WERI-Rb-1 (cell line): ENCODE results near the gene CRYBG3.
"Not testable (repeated sequence)": the region's sequence is repeated elsewhere in the genome, so short reads cannot be mapped to it uniquely, and the experiment has no call there.

Source experiments
- DNase-seq: peaks from one replicate; pipeline ENCODE4 v3.0.0-alpha.2; 2020
- H3K27ac ChIP-seq: fragments of 250-450 bp; sonication (Bioruptor Pico); 2 replicates; pipeline ENCODE4 v1.5.1; 2020; ENCODE audit warnings: mild to moderate bottlenecking, moderate library complexity
- H3K27me3 ChIP-seq: fragments of 250-450 bp; sonication (Bioruptor Pico); 2 replicates; pipeline ENCODE4 v1.5.1; 2021; ENCODE audit warnings: mild to moderate bottlenecking, low read depth, moderate library complexity; ENCODE audit not compliant: insufficient read depth, severe bottlenecking
- H3K36me3 ChIP-seq: fragments of 250-450 bp; sonication (Bioruptor Pico); 2 replicates; pipeline ENCODE4 v1.5.1; 2020; ENCODE audit warnings: mild to moderate bottlenecking, moderate library complexity
- H3K4me3 ChIP-seq: 2 replicates; pipeline ENCODE4 v1.5.1; 2011; ENCODE audit warnings: low read depth, mild to moderate bottlenecking, control low read depth, low read length
- H3K9me3 ChIP-seq: fragments of 250-450 bp; sonication (Bioruptor Pico); 2 replicates; pipeline ENCODE4 v1.5.1; 2021; ENCODE audit warnings: mild to moderate bottlenecking, moderate library complexity; ENCODE audit not compliant: severe bottlenecking
- TF ChIP-seq, protein P1 (sequence below): IDR thresholded peaks from 2 replicates; pipeline ENCODE4 v1.5.1; 2011; ENCODE audit warnings: low read depth, mild to moderate bottlenecking, control low read depth, inconsistent platforms, low read length

Gene CRYBG3

DNA sequence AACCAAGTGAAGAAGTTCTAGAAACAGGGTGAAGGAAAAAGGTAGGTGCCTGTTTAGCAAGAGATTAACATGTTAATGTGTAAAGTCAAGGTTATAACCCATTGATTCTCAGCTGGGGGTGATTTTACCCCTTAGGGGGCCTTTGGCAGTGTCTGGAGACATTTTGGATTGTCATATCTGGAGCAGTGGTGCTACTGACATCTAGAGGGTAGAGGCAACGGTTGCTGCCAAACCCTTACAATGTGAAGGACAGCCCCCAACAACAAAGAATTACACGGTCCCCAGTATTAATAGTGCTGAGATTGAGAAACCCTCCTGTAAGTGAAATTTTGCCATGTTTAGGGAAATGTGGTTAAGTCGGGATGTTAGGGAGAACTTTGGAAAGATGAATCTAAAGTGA lies 74.7 kb downstream of the CRYBG3 start:
- TF ChIP-seq, protein P1, sequence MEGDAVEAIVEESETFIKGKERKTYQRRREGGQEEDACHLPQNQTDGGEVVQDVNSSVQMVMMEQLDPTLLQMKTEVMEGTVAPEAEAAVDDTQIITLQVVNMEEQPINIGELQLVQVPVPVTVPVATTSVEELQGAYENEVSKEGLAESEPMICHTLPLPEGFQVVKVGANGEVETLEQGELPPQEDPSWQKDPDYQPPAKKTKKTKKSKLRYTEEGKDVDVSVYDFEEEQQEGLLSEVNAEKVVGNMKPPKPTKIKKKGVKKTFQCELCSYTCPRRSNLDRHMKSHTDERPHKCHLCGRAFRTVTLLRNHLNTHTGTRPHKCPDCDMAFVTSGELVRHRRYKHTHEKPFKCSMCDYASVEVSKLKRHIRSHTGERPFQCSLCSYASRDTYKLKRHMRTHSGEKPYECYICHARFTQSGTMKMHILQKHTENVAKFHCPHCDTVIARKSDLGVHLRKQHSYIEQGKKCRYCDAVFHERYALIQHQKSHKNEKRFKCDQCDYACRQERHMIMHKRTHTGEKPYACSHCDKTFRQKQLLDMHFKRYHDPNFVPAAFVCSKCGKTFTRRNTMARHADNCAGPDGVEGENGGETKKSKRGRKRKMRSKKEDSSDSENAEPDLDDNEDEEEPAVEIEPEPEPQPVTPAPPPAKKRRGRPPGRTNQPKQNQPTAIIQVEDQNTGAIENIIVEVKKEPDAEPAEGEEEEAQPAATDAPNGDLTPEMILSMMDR = no peak
- no peak for DNase-seq
- peaks cover 26% of the 10 kb centered on the region for H3K36me3 ChIP-seq

DNA sequence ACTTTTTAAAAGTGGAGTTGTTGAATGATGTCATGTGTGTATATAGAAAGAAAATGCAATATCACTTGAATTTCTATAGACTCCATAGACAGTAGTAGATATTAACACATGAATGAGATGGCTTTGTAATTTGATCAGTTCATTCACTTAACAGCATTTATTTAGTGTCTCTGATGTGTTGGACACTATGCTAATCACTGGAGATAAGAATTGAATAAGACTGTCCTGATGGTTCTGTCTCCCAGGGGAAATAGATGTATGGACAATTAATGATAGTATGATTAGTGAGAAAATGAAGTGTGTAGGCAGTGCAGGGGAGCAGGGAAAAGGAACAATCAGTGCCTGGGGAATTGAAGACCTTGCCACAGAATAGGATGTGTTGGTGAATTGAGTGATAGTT lies 77.5 kb downstream of the CRYBG3 start:
- H3K9me3 ChIP-seq = no peaks in the 10 kb centered on the region
- no peaks in the 10 kb centered on the region for H3K27me3 ChIP-seq
- no peak overlapping the region for H3K4me3 ChIP-seq
- TF ChIP-seq, protein P1 = no peak
- H3K36me3 ChIP-seq = peaks cover 26% of the 10 kb centered on the region
- DNase-seq = no peak
- no peak overlapping the region for H3K27ac ChIP-seq

More for the DNA sequence above, 74.7 kb downstream of the CRYBG3 start:
- Histone ChIP-seq H3K9me3 (no peaks in the 10 kb centered on the region), H3K4me3 (no peak overlapping the region), H3K27ac (no peak overlapping the region), H3K27me3 (no peaks in the 10 kb centered on the region)

DNA sequence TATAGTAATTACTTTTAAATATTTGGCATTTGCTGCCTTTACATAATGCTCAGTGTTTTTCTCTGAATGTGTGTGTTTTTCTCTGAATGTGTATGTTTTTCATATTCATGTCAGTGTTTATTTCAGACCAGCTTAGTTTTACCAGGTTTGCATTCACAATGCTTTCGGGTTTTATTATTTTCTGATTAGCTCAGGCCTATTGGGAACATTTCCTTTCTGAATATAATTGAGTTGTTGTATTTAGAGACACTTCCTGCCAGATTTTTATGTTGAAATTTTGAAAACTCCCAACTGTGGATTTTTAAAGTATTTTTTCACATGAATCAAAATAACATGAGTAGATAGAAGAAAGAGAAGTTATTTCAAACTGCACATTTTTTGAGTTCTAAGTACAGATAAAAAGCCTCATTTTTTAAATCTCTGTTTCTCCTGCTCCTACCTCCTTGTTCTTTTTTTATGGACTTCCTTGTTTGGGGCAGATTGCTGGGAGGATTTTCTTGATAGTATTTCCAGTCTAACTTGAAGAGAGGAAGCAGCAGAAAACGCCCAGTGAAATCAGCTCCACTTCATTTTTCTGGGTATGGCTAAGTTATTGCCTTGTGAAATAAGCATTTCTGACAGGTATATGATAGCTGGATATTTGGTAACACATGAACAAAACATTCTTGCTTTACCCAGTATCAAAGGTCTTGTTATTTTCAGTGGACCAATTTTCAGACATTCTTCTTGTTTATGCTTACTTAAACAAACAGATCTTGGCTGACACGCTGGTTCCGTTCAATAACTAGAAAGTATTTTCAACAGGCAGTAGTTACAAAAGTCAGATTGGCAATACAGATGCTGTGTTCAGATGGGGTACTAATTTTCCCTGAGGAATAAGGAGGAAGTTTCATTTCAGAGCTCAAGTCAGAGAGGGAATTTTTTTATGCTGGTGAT lies 79.8 kb downstream of the CRYBG3 start:
- no peaks in the 10 kb centered on the region for H3K9me3 ChIP-seq
- H3K4me3 ChIP-seq = no peak overlapping the region
- no peaks in the 10 kb centered on the region for H3K27me3 ChIP-seq
- TF ChIP-seq, protein P1 = no peak
- no peak overlapping the region for H3K27ac ChIP-seq
- DNase-seq = no peak
- peaks cover 17% of the 10 kb centered on the region for H3K36me3 ChIP-seq

DNA sequence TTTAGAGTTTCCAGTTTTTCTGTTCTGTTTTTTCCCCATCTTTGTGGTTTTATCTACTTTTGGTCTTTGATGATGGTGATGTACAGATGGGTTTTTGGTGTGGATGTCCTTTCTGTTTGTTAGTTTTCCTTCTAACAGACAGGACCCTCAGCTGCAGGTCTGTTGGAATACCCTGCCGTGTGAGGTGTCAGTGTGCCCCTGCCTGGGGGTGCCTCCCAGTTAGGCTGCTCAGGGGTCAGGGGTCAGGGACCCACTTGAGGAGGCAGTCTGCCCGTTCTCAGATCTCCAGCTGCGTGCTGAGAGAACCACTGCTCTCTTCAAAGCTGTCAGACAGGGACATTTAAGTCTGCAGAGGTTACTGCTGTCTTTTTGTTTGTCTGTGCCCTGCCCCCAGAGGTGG lies 88.0 kb downstream of the CRYBG3 start:
- H3K9me3 ChIP-seq, DNase-seq, H3K27ac ChIP-seq, H3K4me3 ChIP-seq, H3K27me3 ChIP-seq: not testable (repeated sequence)
- peaks cover 18% of the 10 kb centered on the region for H3K36me3 ChIP-seq

DNA sequence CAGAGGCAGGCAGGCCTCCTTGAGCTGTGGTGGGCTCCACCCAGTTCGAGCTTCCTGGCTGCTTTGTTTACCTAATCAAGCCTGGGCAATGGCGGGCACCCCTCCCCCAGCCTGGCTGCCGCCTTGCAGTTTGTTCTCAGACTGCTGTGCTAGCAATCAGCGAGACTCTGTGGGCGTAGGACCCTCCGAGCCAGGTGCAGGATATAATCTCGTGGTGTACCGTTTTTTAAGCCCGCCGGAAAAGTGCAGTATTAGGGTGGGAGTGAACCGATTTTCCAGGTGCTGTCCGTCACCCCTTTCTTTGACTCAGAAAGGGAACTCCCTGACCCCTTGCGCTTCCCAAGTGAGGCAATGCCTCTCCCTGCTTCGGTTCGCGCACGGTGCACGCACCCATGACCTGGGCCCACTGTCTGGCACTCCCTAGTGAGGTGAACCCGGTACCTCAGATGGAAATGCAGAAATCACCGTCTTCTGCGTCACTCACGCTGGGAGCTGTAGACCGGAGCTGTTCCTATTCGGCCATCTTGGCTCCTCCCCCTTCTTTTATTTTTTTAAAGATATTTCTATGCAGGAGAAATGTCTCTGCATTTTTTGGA lies 88.5 kb downstream of the CRYBG3 start:
- peak overlapping the region; percentile 85 for H3K27ac ChIP-seq
- H3K27me3 ChIP-seq, H3K4me3 ChIP-seq: not testable (repeated sequence)

DNA sequence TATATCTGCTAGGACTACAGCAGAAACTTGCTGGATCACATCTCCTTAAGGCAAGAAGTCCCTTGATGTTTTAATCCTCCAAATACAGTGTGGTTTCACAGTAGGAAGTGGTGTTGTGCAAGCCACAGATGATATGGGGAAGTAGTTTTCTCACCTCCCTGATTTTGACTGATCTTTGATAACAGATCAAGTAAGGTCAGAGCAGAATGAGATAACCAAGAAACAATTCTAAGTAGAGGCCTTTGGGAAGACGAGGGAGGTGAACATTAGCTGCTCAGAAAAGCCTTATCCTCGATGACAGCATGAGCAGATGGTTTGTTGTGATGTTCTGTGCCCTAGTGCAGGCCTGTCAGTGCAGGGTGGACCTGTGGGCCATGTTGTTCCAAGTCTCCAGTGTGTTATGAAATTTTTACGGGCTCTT lies 89.1 kb downstream of the CRYBG3 start:
- Histone ChIP-seq H3K27ac (peak overlapping the region; percentile 85), H3K9me3 (no peaks in the 10 kb centered on the region), H3K36me3 (peaks cover 28% of the 10 kb centered on the region), H3K4me3 (no peak overlapping the region), H3K27me3 (no peaks in the 10 kb centered on the region)
- peak; percentile 80 for DNase-seq
- TF ChIP-seq, protein P1 = no peak

More for the DNA sequence above, 88.5 kb downstream of the CRYBG3 start:
- H3K36me3 ChIP-seq = peaks cover 22% of the 10 kb centered on the region
- not testable (repeated sequence) for DNase-seq, H3K9me3 ChIP-seq
